Measurements from ENCODE around the gene TNRC6B.
"Not testable (repeated sequence)": the region's sequence is repeated elsewhere in the genome, so short reads cannot be mapped to it uniquely, and the experiment has no call there.

Gene TNRC6B, protein sequence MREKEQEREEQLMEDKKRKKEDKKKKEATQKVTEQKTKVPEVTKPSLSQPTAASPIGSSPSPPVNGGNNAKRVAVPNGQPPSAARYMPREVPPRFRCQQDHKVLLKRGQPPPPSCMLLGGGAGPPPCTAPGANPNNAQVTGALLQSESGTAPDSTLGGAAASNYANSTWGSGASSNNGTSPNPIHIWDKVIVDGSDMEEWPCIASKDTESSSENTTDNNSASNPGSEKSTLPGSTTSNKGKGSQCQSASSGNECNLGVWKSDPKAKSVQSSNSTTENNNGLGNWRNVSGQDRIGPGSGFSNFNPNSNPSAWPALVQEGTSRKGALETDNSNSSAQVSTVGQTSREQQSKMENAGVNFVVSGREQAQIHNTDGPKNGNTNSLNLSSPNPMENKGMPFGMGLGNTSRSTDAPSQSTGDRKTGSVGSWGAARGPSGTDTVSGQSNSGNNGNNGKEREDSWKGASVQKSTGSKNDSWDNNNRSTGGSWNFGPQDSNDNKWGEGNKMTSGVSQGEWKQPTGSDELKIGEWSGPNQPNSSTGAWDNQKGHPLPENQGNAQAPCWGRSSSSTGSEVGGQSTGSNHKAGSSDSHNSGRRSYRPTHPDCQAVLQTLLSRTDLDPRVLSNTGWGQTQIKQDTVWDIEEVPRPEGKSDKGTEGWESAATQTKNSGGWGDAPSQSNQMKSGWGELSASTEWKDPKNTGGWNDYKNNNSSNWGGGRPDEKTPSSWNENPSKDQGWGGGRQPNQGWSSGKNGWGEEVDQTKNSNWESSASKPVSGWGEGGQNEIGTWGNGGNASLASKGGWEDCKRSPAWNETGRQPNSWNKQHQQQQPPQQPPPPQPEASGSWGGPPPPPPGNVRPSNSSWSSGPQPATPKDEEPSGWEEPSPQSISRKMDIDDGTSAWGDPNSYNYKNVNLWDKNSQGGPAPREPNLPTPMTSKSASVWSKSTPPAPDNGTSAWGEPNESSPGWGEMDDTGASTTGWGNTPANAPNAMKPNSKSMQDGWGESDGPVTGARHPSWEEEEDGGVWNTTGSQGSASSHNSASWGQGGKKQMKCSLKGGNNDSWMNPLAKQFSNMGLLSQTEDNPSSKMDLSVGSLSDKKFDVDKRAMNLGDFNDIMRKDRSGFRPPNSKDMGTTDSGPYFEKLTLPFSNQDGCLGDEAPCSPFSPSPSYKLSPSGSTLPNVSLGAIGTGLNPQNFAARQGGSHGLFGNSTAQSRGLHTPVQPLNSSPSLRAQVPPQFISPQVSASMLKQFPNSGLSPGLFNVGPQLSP (N-terminal part only)

DNA sequence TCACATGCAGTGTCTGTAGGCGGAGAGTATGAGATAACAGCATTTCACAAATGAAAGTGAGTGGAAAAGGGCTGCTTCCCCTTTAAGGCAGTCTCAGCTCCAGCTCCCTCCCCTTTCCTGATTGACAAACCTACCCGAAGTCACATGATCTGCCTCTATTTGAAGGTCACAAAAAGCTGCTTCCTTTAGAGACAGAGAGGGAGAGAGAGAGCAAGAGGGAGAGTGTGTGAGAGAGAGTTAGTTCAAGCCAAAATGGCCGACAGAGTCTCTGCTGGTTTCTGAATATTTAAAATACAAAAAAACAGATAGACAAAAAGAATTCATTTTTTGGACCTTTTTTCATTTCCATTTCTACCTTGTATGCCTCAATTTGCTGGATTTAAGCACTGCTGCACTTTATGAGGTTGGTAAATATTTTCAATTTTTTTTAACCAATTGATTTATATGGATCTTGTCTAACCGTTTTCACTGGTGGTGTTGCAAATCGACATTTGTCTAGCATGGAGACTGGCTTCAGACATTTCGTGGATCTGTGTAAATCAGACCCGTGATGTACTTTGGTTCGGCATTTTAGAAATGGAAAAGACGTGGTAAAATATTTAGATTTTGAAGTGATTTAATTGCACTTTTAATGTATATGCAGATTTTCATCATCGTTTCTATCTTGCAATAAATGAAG lies at the start of gene TNRC6B:
Gene TNRC6B (plus strand): TSS at position 188 of the 679 bp plus-strand sequence. CDS start 211 bp downstream, at position 399.
- peak; percentile 97 for DNase-seq

DNA sequence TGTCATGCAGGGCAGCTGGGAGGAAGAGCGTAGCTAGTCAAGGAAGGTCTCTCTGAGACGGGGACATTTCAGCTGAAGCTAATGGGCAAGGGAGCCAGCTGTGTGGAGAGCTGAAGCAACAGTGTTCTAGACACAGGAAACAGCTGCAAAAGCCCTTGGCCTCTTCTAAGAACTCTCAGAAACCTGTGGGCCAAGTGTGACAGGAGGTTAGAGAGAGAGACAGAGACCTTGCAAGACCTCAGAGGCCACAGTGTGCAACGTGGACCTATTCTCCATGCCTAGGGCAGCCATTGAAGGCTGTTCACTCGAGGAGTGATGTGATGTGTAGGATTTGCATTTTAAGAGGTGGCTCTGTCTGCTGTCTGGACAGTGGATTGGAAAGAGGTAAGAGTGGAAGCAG lies 48.7 kb upstream of the TNRC6B start:
- DNase-seq, result no peak

DNA sequence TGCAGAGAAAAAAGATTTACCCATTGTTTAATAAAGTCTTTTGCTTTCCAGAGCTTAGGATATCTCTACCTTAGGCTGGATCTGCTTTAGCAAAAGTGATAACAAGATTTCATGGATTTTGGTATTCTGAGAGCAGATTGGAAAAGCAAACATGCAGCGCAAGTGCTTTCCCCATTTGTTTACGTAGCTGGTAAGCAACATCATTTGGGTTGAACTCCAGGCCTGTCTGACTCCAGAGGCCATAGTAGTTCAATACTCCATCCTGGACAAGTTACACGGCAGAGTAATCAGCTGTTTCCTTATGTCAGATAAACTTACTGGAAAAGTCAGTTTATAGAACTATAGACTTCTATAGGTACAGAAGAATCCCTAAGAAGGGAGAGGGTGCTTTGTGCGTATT lies 40.6 kb upstream of the TNRC6B start:
- no peak for DNase-seq

DNA sequence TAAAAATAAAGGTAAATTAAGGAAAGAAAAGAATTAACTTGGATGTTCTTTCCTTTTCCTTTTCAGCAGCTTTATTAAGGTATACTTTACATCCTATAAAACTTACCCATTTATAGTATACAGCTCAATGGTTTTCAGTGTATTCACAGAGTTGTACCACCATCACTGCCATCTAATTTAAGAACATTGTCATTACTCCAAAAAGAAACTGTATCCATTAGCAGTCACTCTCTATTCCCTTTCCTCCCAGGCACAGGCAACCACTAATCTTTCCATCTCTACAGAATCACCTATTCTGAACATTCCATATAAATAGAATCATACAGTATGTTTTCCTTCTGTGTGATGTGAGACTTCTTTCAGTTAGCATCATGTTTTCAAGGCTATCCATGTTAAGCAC lies 38.9 kb upstream of the TNRC6B start:
- no peak for DNase-seq

DNA sequence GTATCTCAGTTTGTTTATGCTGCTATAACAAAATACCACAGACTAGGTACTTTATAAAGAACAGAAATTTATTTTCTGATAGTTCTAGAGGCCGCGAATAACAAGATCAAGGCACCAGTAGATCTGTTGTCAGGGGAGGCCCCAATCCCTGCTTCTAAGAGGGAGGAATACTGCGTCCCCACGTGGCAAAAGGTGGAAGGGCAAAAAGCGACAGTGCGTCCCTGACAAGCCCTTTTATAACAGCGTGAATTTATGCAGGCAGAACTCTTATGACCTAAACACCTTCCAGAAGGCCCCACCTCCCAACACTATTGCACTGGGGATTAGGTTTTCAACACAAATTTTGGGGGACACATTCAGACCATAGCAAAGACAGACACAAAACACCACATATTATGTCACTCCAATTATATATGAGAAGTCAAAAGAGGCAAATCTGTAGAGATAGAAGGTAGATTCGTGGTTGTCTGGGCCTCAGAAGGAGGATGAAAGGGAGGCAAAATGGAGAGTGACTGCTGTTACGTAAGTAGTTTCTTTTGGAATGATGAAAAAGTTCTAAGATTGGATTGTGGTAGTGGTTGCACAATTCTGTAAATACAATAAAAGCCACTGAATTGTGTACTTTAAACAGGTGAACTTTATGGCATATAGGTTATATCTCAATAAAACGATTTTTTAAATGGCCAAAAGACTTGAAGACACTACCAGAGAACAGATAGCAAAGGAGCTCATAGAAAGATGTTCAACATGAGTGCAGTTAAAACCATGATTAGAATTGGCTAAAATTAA lies 30.1 kb upstream of the TNRC6B start:
- DNase-seq, result no peak

DNA sequence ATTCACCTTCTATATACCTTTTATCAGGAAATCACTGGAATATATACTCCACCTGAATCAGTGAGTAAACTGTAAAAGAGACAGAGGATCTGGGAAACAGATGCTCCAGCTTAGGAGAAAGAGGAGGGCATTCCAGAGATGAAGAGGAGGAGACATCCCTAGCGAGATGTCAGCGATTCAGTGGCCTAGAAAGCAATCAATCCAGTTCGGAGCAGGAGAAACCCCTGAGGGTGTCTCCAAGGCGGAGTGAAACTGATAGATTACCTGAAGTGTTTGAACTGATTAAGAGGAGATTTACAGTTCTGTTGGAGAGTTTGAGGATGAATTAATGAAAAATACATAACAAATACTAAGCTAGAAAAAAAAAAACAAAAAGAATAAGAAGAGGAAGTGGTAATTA lies 24.5 kb upstream of the TNRC6B start:
- no peak for DNase-seq

DNA sequence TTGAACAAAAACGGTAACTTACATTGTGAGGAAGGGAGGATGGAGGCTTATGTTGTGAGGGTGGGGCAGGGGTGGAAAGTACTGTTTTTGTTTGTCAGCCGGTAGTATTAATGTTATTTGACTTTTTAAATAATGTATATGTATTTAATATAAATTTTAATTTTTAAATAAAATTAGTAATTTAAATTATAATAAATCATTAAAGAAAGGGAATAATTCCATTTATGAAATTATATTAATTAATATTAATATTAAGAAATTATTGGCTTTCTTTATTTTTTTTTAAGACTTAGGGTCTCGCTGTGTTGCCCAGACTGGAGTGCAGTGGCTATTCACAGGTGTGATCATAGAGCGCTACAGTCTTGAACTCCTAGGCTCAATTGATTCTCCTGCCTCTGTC lies 24.0 kb upstream of the TNRC6B start:
- no peak for DNase-seq

DNA sequence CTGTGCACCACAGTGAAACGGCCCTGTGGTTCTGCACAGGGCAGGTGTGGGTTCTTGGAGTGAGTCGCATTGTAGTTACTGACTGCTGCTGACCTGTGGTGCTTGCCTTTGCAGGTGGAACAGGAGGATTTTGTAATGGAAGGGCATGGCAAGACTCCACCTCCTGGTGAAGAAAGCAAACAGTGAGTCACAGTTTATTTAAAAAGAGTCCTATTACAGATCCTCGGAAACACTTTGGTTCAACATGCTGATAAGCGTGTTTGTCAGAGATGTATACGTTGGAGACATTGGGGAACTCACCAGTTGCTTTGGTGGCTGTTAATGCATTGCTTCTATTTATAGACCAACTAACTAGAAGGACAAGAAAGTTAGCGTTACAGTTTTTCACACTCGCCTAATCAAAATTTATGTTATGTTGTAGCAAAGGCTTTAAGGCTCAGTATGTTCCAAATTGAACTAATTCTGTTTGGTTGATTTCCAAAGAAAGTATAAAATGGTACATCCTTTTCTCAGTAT lies 21.7 kb upstream of the TNRC6B start:
- DNase-seq, result peak; percentile 51

DNA sequence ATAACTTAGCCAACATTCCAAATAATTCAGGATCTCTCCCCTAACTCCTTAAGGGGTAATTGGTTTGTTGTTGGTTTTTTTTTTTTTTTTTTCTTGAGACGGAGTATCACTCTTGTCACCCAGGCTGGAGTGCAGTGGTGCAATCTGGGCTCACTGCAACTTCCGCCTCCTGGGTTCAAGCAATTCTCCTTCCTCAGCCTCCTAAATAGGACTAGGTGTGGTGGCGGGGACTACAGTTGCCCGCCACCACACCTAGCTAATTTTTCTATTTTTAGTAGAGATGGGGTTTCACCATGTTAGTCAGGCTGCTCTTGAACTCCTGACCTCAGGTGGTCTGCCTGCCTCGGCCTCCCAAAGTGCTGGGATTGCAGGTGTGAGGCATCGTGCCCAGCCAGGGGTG lies 21.0 kb upstream of the TNRC6B start:
- DNase-seq, result not testable (repeated sequence)

DNA sequence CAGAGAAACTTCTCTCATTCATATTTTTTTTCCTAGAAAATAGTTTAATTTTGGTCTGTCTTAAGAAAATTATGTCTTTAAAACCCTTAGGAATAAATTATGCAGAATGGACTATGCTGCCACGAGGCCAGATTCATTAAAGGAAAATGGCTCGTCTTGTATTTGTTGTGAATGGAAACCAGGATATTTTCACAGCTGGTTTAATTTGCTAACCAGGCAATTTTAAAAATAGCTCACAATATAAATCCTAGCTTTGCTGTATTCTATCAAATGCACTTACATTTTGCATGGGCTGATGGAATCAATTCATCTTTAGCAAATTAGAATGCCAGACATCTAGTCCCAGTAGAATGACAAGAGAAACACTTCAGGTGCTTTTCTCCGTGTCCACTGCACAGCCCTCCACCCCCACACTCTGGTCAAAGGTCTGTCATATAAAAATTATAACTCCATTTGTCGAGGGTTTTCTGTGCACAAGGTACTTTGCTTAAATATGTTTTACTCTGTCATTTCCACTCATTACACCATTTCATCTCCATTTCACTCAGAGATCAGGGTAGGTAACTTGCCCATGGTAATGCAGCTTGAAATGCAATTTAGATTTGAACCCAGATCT lies 20.3 kb upstream of the TNRC6B start:
- no peak for DNase-seq

DNA sequence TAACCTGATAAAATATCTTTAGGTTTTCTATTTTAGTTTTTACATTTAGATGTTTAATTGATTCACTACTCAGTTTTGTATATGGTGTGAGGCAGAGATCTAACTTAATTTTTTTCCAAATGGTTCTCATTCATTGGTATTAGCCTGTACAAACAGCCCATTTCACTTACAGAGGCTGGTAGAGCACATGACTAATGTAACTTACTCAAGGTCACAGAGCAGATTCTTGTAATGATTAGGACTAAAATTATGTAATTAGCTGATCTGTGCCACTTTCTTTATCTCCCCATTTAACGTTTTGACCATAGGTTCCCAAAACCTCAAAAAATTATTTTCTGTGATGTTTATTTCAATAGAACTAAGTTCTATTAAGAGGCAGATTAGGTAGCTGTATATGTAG lies 16.5 kb upstream of the TNRC6B start:
- no peak for DNase-seq

DNA sequence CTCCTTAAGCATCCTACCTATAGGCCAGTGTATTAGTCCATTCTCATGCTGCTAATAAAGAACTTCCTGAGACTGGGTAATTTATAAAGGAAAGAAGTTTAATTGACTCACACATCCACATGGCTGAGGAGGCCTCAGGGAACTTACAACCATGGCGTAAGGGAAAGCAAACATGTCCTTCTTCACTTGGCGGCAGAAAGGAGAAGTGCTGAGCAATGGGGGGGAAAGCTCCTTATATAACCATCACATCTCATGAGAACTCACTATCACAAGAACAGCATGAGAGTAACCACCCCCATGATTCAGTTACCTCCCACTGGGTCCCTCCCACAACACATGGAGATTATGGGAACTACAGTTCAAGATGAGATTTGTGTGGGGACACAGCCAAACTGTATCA lies 12.2 kb upstream of the TNRC6B start:
- not testable (repeated sequence) for DNase-seq

DNA sequence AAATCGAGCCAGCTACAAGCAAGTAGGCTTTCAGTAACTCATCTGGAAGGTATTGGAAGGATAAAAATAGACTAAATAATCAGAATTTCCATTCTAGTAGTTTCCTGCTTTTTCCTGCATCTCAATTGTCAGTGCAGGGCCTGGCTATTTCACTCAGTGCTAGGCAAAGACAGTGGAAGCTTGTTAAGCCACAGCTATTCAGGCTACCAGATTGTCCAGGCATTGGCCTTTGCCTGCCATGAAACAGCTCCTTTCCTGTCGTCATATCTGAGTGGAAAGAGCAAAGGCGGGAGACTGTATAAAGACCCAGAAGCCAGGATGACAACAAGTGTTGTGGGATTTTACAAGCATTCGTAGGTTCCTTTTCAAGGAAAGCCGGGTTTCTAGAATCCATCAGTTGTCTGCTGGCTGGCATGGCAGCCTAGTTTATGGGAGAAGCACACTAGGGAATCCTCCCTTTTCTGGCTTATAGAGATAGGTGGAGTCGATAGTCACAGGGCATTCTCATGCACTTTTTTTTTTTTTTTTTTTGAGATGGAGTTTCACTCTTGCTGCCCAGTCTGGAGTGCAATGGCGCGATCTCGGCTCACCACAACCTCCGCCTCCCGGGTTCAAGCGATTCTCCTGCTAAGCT lies 2.0 kb upstream of the TNRC6B start:
- no peak for DNase-seq

DNA sequence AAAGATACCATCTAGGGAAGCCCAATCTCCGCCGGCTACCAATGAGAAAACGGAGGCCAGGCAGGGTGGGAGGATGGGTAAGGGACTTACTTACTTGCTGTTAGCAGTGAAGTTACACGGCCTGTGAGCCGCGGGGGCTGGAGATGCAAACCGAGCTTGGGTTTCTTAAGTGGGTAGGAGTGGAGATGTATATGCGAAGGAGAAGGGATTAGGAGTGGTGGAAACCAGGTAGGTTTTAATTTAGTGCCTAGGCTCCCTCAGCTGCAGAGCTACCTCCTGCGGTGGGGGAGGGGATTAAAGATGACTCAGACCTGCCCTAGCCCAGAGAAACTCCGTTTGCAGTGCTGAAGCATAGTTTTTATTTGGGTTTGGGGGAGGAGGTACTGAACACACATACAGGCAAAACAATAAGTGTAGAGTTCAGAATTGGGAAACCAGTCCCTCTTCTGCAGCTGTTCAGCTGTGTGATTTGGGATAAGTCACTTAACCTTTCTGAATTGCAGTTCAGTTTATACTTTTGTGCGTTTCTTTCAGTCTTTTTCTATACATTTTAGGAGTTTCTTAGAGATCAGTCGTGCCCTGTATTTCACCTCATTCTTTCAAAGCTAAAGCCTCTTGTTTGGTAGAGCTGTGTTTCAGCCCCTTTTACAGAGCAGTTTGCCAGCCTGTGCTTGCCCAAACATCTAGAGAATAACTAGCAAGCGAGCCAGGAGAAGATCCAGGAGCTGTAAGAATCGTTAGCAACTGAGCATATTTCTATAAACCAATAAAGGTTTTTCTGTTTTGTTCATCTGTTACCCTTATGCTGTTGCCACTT lies 596 bp upstream of the TNRC6B start:
- no peak for DNase-seq

DNA sequence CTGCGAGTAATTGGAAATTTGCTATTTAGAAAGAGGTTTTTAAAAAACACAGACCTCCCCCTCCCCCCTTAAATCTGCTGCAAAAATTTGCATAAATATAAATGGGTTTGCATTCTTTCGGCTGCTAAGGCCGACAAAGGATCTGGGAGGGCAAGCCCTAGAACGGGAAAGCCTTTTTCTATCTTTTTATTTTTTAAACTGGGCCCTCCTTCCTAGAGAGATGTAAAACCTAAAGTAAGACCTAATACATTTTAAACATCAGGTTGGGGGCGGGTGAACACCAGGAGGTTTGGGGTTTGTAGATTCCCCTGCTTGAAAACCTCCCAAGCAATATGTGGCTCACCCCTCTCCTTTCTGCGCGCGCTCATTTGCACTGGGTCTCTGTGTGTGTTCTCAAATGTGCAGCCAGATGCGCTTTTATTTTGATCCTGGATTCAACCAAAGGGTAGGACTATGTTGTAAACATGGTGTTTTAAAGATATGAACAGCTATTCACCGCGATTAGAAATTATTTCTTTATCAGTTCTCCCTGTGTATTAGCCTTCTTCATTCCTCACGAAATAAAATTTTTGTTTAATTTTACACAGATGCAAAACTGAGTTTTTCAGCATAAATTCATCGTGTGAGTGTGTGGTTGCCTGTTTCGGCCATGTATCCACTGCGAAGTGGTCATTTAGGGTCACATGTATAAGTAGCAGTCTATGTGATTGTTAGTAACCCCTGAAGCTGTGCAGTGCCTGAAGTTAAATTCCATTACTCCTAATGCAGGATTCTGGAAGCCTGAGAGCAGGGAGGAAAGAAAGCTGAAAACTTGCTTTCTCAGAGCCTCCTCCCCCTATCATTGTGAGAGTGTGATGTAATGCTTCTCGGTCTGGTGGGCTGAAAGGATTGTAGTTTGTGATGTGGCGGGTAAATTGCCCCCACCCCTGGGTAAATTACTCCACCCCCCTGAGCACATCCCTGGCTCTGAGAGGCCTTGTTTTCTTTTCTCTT lies 988 bp downstream of the TNRC6B start:
- DNase-seq, result peak; percentile 39

DNA sequence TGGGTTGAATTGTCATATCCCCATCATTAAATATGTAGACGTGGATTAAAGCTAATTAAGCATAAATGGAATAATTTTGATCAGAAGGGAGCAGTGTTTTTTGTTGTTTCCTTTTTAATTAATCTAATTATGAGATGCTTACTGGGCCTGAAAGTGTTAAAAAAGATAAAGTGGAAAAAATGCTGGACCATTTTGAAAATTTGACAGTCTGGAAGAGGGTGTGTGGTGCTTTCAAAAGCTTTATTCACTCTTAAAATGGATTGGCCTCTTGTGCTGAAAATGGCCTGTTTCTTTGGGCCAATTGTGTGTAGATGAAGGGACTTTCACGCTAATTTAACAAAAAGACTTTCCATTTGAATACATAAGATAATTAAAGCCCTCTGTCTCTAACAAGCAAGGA lies 1.8 kb downstream of the TNRC6B start:
- DNase-seq, result no peak

DNA sequence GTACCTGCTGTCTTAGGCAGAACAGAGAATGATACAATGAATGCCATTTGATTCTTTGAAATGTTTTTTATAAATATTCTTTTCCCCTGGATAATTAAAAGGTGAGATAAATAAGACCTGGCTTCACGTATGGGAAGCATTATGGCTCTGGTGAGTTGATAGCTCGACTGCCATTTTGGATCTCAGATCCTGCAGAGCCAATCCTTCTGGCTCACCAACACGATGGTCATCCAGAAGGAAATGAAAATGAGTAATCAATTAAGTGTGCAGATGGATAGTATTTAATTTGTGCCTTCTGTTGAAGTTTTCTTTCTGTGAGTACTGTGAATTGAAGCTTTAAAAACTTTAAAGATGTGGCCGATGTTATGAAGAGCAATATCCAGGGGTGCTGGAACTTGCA lies 2.7 kb downstream of the TNRC6B start:
- no peak for DNase-seq

DNA sequence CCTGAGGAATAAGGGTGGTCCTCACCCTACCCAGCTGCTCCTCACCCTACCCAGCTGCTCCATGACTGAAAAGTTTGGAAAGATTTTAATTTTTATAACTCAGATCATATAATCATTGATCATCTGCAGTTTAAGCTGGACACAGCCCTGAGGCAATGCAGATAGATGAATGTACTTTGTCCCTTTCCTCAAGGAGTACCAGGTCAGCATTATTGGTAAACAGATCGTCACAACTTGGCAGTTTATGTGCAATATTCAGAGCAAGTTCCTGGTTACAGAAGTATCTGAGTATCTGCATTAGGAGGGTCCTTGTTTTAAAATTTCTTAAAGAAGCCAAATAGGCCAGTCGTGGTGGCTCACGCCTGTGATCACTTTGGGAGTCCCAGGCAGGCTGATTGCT lies 3.6 kb downstream of the TNRC6B start:
- no peak for DNase-seq
